Measurements from ENCODE around the gene NRP2.

The NRP2 gene

GRCh38 chr2:205682239-205682970 lies at the start of gene NRP2:
NRP2 (plus strand) TSS chr2:205682501; CDS start chr2:205683291, 790 bp downstream.
- no peak for DNase-seq (ENCODE audit: low read depth in 2 of 2)

- DNase-seq (ENCODE audit: low read depth in 2 of 2) = no peak
Measured at GRCh38 chr2:205633994-205634393, 48.3 kb upstream of the NRP2 start.

- DNase-seq (ENCODE audit: low read depth in 2 of 2) = no peak
Measured at GRCh38 chr2:205636549-205637319, 45.6 kb upstream of the NRP2 start.

- DNase-seq (ENCODE audit: low read depth in 2 of 2) = no peak
Measured at GRCh38 chr2:205637320-205637602, 45.0 kb upstream of the NRP2 start.

- DNase-seq (ENCODE audit: low read depth in 2 of 2) = no peak
Measured at GRCh38 chr2:205637779-205638503, 44.4 kb upstream of the NRP2 start.

- DNase-seq (ENCODE audit: low read depth in 2 of 2) = no peak
Measured at GRCh38 chr2:205640716-205641115, 41.6 kb upstream of the NRP2 start.

GRCh38 chr2:205642599-205643356 lies 39.5 kb upstream of the NRP2 start:
- no peak for DNase-seq (ENCODE audit: low read depth in 2 of 2)

- no peak for DNase-seq (ENCODE audit: low read depth in 2 of 2)
Measured at GRCh38 chr2:205643391-205643885, 38.9 kb upstream of the NRP2 start.

GRCh38 chr2:205644018-205644417 lies 38.3 kb upstream of the NRP2 start:
- no peak for DNase-seq (ENCODE audit: low read depth in 2 of 2)

- no peak for DNase-seq (ENCODE audit: low read depth in 2 of 2)
Measured at GRCh38 chr2:205646680-205647079, 35.6 kb upstream of the NRP2 start.

GRCh38 chr2:205650450-205650849 lies 31.9 kb upstream of the NRP2 start:
- no peak for DNase-seq (ENCODE audit: low read depth in 2 of 2)

GRCh38 chr2:205650931-205651330 lies 31.4 kb upstream of the NRP2 start:
- no peak for DNase-seq (ENCODE audit: low read depth in 2 of 2)

- DNase-seq (ENCODE audit: low read depth in 2 of 2) = no peak
Measured at GRCh38 chr2:205651719-205652118, 30.6 kb upstream of the NRP2 start.

GRCh38 chr2:205654878-205655605 lies 27.3 kb upstream of the NRP2 start:
- DNase-seq (ENCODE audit: low read depth in 2 of 2) = no peak

- DNase-seq (ENCODE audit: low read depth in 2 of 2) = no peak
Measured at GRCh38 chr2:205655779-205656456, 26.4 kb upstream of the NRP2 start.

GRCh38 chr2:205656461-205656860 lies 25.8 kb upstream of the NRP2 start:
- no peak for DNase-seq (ENCODE audit: low read depth in 2 of 2)

- no peak for DNase-seq (ENCODE audit: low read depth in 2 of 2)
Measured at GRCh38 chr2:205656941-205657340, 25.4 kb upstream of the NRP2 start.

- no peak for DNase-seq (ENCODE audit: low read depth in 2 of 2)
Measured at GRCh38 chr2:205657579-205657978, 24.7 kb upstream of the NRP2 start.

GRCh38 chr2:205658068-205658467 lies 24.2 kb upstream of the NRP2 start:
- DNase-seq (ENCODE audit: low read depth in 2 of 2) = no peak

- DNase-seq (ENCODE audit: low read depth in 2 of 2) = no peak
Measured at GRCh38 chr2:205658572-205658971, 23.7 kb upstream of the NRP2 start.

GRCh38 chr2:205659922-205660321 lies 22.4 kb upstream of the NRP2 start:
- DNase-seq (ENCODE audit: low read depth in 2 of 2) = no peak
